CD4-positive, alpha-beta T cell treated with Interleukin-21 for 1 hour (primary cell): ENCODE measurements around the gene PCGF3.
"Not testable (repeated sequence)": the region's sequence is repeated elsewhere in the genome, so short reads cannot be mapped to it uniquely, and the experiment has no call there.

Experiments used
- DNase-seq: peaks from one replicate; pipeline ENCODE4 v3.0.0-alpha.2; 2020

The PCGF3 gene

GRCh38 chr4:725391-726234, 20.0 kb downstream of the PCGF3 start:
- no peak for DNase-seq

DNA sequence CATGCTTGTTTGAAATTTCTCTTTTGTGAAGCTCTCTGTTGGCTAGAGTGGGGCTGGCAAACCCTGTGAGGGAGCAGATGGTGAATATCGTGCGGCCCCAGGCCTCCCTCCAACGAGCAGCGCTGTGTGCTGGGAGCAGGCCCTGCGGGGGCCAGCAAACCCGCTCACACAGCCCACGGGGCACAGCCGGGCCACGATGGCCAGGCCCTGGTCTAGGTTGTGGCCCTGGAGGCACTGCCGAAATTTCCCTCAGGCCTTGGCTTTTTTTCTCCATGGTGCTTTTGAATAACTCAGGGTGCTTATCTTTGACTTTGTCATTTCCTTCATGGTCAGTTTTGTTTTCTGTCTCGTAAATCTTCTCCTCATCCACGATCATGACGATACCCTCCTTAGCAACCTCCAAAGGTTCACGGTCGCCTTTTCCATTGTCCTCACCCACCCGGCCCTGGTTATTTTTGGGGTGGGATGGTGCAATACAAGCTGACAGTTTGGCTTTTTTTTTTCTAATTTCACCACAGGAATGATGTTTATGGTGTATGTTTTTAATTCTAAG, 20.7 kb downstream of the PCGF3 start:
- DNase-seq: no peak

- no peak for DNase-seq
These were observed 21.2 kb downstream of the PCGF3 start for GRCh38 chr4:726838-727237.

- no peak for DNase-seq
These were observed 21.9 kb downstream of the PCGF3 start for GRCh38 chr4:727576-727975.

DNA sequence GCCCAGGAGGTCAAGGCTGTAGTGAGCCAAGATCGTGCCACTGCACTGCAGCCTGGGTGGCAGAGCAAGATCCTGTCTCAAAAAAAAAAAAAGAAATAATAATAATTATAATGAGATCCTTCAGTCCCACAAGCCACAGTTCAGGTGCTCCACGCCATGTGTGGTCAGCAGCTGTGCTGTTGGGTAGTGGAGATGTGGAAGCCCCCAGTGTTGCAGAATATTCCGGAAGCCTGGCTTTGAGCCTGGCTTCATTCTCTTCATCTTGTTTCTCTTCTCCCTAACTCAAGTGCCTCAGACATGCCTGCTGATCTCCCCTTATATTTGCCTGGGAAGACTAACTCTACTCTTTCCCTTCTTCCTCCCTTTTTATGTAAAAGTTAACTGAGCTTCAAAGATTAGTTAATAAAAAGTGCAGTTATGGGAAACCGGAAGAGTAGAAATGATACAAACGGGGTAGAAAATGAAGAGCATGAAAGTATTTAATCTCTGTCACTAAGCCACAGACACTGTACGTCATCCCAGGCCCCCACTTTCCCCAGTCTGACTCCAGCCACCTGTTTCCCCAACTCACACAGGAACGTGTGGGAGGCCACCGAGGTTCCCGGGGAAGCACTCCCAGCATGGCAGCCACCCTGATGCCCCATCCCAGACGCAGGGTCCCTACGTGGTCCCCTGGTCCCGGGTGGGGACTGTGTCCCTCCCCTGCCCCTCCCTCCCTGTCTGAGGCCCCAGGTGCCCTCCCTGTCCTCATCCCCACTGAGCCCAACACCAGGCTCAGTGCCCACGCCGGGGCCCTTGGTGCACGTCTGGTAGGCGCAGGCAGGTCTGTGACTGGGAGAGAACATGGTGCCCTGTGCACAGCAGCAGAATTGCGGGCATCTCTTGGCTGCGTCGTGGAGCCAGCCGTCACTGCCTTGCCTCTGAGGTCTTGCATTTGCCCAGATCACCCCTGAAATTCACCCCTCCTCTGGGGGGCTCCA, 24.0 kb downstream of the PCGF3 start:
- no peak for DNase-seq

GRCh38 chr4:730511-730910, 24.9 kb downstream of the PCGF3 start:
- DNase-seq: no peak

GRCh38 chr4:730946-731904, 25.6 kb downstream of the PCGF3 start:
- not testable (repeated sequence) for DNase-seq

GRCh38 chr4:731954-732353, 26.3 kb downstream of the PCGF3 start:
- not testable (repeated sequence) for DNase-seq

DNA sequence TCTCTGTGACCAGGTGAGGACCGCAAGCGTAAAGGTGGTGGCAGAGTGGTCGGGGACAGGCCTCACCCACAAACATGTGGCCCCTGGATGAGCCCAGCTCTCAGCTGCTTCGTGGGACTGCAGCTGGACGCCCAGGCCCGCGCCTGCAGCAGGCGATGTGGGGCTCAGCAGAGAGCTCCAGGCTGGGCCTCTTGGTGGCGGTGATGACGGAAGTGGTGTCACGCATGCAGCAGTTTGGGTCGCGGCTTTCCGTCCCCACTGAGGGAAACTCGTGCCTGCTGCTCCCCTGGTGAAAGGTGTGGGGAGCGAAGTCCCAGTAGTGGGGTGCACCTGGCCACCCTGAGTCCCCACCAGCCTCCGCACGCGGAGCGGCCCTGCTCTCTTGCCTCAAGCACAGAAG, 26.9 kb downstream of the PCGF3 start:
- DNase-seq: no peak

GRCh38 chr4:732911-733630, 27.4 kb downstream of the PCGF3 start:
- DNase-seq: no peak

DNA sequence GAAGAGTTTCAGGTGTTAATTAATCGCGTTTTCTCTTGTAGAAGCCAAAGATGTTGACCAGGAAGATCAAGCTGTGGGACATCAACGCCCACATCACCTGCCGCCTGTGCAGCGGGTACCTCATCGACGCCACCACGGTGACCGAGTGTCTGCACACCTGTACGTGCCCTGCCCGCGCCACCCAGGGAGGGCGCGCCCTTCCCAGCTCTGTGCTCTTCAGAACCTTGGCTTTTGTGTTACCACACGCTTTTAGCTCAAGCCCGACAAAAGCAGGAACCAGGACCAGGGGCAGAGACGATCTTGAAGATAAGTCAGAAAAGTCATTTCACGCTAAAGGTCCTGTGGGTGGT, 28.0 kb downstream of the PCGF3 start:
- no peak for DNase-seq

- DNase-seq: no peak
These were observed 28.4 kb downstream of the PCGF3 start for GRCh38 chr4:734075-734474.

GRCh38 chr4:734951-735350, 29.3 kb downstream of the PCGF3 start:
- DNase-seq: no peak

- no peak for DNase-seq
These were observed 30.0 kb downstream of the PCGF3 start for GRCh38 chr4:735583-735982.

GRCh38 chr4:736561-736960, 30.9 kb downstream of the PCGF3 start:
- not testable (repeated sequence) for DNase-seq

GRCh38 chr4:738781-739280, 33.2 kb downstream of the PCGF3 start:
- DNase-seq: no peak

DNA sequence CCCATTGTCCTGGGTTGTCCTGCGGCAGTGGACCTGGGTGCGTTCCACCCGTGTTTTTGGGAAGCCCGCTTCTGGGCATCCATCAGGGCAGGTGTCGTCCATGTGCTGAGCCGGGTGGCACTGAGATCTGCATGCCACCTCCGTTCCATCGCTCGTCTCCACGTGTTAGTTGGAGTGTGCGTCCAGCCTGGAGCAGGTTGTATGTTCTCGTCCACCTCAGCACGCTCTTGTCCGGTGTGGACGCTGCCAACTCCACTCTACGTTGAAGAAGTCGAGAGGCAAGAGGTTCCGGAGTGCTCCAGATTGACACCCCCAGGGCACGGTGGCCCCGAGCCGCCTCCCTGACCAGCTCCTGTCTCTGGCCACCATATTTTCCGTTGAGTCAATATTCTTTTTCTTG, 33.9 kb downstream of the PCGF3 start:
- no peak for DNase-seq

DNA sequence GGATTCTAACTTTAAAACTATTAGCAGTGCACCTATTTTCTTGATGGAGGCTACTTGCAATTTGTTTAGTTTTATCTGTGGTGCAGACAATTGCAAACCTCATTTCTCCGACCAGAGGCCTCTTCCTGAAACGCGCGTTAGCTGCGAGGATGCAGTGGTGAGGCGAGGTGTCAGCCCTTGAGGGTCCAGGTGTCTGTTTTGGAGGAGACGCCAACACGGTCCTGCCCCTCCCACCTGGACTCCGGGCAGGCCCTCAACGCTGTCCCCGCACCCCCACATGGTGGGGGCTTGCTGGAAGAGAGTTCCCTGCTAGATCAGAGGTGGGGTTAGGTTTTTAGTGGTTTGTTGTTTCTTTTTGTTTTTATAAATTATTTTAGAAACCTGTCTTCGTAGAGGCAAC, 34.4 kb downstream of the PCGF3 start:
- DNase-seq: no peak

GRCh38 chr4:740656-741282, 35.1 kb downstream of the PCGF3 start:
- no peak for DNase-seq

- DNase-seq: no peak
These were observed 36.6 kb downstream of the PCGF3 start for GRCh38 chr4:742096-742741.
